WTC11 (cell line): ENCODE data around the gene YEATS2. TPM values are rescaled to one million over a fixed set of nuclear protein-coding genes. Genes with fewer than 3 reads are reported as not detected.

Experiments
- EMX1 ChIP-seq: fragments of 250-450 bp; sonication (Bioruptor Pico); IDR thresholded peaks from 2 replicates; pipeline ENCODE4 v1.8.0; 2021; ENCODE audit warnings: mild to moderate bottlenecking
- FOXP1 ChIP-seq: sonication (generic); formaldehyde crosslinking; IDR thresholded peaks from 2 replicates; pipeline ENCODE4 v1.8.0; 2022; ENCODE audit warnings: missing genetic modification reagents, mild to moderate bottlenecking, moderate library complexity, borderline replicate concordance
- GRHL2 ChIP-seq: fragments of 250-450 bp; sonication (Bioruptor Pico); IDR thresholded peaks from 2 replicates; pipeline ENCODE4 v1.8.0; 2022; ENCODE audit warnings: mild to moderate bottlenecking, moderate library complexity; ENCODE audit not compliant: insufficient replicate concordance, severe bottlenecking
- GTF2I ChIP-seq: fragments of 250-450 bp; sonication (Bioruptor Pico); conservative IDR thresholded peaks from 2 replicates; pipeline ENCODE4 v1.4.0; 2021; ENCODE audit warnings: mild to moderate bottlenecking
- HMGA2 ChIP-seq: fragments of 250-450 bp; sonication (Bioruptor Pico); IDR thresholded peaks from 2 replicates; pipeline ENCODE4 v1.4.0; 2021; ENCODE audit warnings: mild to moderate bottlenecking, moderate library complexity
- MAX ChIP-seq: sonication (generic); formaldehyde crosslinking; IDR thresholded peaks from 2 replicates; pipeline ENCODE4 v1.8.0; 2022; ENCODE audit warnings: mild to moderate bottlenecking, missing genetic modification reagents
- MYBL2 ChIP-seq: sonication (generic); formaldehyde crosslinking; IDR thresholded peaks from 2 replicates; pipeline ENCODE4 v1.8.1; 2023; ENCODE audit warnings: mild to moderate bottlenecking, moderate library complexity, missing genetic modification reagents
- NFATC4 ChIP-seq: fragments of 250-450 bp; sonication (Bioruptor Pico); IDR thresholded peaks from 2 replicates; pipeline ENCODE4 v1.9.0; 2021; ENCODE audit warnings: mild to moderate bottlenecking
- NR3C1 ChIP-seq: sonication (generic); formaldehyde crosslinking; conservative IDR thresholded peaks from 2 replicates; pipeline ENCODE4 v1.8.1; 2023; ENCODE audit warnings: low read depth, mild to moderate bottlenecking, missing genetic modification reagents
- PRRX2 ChIP-seq: fragments of 250-450 bp; sonication (Bioruptor Pico); IDR thresholded peaks from 2 replicates; pipeline ENCODE4 v1.8.0; 2021; ENCODE audit warnings: mild to moderate bottlenecking
- SMAD3 ChIP-seq: sonication (generic); formaldehyde crosslinking; IDR thresholded peaks from 2 replicates; pipeline ENCODE4 v1.8.0; 2022; ENCODE audit warnings: missing genetic modification reagents, mild to moderate bottlenecking, borderline replicate concordance
- SOX15 ChIP-seq: fragments of 250-450 bp; sonication (Bioruptor Pico); IDR thresholded peaks from 2 replicates; pipeline ENCODE4 v1.9.0; 2021; ENCODE audit warnings: mild to moderate bottlenecking
- STAT6 ChIP-seq: sonication (generic); formaldehyde crosslinking; conservative IDR thresholded peaks from 2 replicates; pipeline ENCODE4 v1.8.1; 2023; ENCODE audit warnings: mild to moderate bottlenecking, low read depth, missing genetic modification reagents, moderate library complexity
- TEAD1 ChIP-seq: sonication (generic); formaldehyde crosslinking; IDR thresholded peaks from 2 replicates; pipeline ENCODE4 v1.8.0; 2022; ENCODE audit warnings: mild to moderate bottlenecking, missing genetic modification reagents
- TEAD4 ChIP-seq: sonication (generic); formaldehyde crosslinking; IDR thresholded peaks from 2 replicates; pipeline ENCODE4 v1.8.0; 2022; ENCODE audit warnings: mild to moderate bottlenecking, missing genetic modification reagents
- TP53 ChIP-seq: sonication (generic); formaldehyde crosslinking; IDR thresholded peaks from 2 replicates; pipeline ENCODE4 v1.8.1; 2023; ENCODE audit warnings: mild to moderate bottlenecking, missing genetic modification reagents
- ZBTB21 ChIP-seq: sonication (generic); formaldehyde crosslinking; IDR thresholded peaks from 2 replicates; pipeline ENCODE4 v1.8.1; 2023; ENCODE audit warnings: mild to moderate bottlenecking, missing genetic modification reagents, borderline replicate concordance
- ZNF121 ChIP-seq: sonication (generic); formaldehyde crosslinking; IDR thresholded peaks from 2 replicates; pipeline ENCODE4 v1.8.0; 2023; ENCODE audit warnings: missing genetic modification reagents
- ZNF219 ChIP-seq: sonication (generic); formaldehyde crosslinking; IDR thresholded peaks from 2 replicates; pipeline ENCODE4 v1.8.0; 2023; ENCODE audit warnings: missing genetic modification reagents, mild to moderate bottlenecking, borderline replicate concordance
- ZNF232 ChIP-seq: sonication (generic); formaldehyde crosslinking; IDR thresholded peaks from 2 replicates; pipeline ENCODE4 v1.8.0; 2022; ENCODE audit warnings: mild to moderate bottlenecking, missing genetic modification reagents
- ZNF281 ChIP-seq: sonication (generic); formaldehyde crosslinking; IDR thresholded peaks from 2 replicates; pipeline ENCODE4 v1.8.0; 2023; ENCODE audit warnings: mild to moderate bottlenecking, missing genetic modification reagents
- ZNF416 ChIP-seq: fragments of 250-450 bp; sonication (Bioruptor Pico); IDR thresholded peaks from 2 replicates; pipeline ENCODE4 v1.9.0; 2021; ENCODE audit warnings: mild to moderate bottlenecking, inconsistent platforms
- ZNF423 ChIP-seq: fragments of 250-450 bp; sonication (Bioruptor Pico); IDR thresholded peaks from 2 replicates; pipeline ENCODE4 v2.1.2; 2022; ENCODE audit warnings: mild to moderate bottlenecking, moderate library complexity
- ZNF671 ChIP-seq: fragments of 250-450 bp; sonication (Bioruptor Pico); IDR thresholded peaks from 2 replicates; pipeline ENCODE4 v1.8.0; 2021; ENCODE audit warnings: mild to moderate bottlenecking
- total RNA-seq: library from RNA; stranded (reverse); gene quantifications from 3 replicates; pipeline ENCODE4 v1.2.3, GENCODE V29; 2021
- TF ChIP-seq, protein P1 (sequence below): fragments of 250-450 bp; sonication (Bioruptor Pico); IDR thresholded peaks from 2 replicates; pipeline ENCODE4 v2.1.2; 2022; ENCODE audit warnings: mild to moderate bottlenecking, moderate library complexity
- TF ChIP-seq, protein P2 (sequence below): fragments of 250-450 bp; sonication (Bioruptor Pico); IDR thresholded peaks from 2 replicates; pipeline ENCODE4 v1.9.0; 2021; ENCODE audit warnings: mild to moderate bottlenecking
- TF ChIP-seq, protein P3 (sequence below): fragments of 200-600 bp; IDR thresholded peaks from 2 replicates; pipeline ENCODE4 v1.8.0; 2022; ENCODE audit warnings: antibody characterized with exemption

The YEATS2 gene
- total RNA-seq, 1 experiment from 2014 or later, result 42.5 TPM

DNA sequence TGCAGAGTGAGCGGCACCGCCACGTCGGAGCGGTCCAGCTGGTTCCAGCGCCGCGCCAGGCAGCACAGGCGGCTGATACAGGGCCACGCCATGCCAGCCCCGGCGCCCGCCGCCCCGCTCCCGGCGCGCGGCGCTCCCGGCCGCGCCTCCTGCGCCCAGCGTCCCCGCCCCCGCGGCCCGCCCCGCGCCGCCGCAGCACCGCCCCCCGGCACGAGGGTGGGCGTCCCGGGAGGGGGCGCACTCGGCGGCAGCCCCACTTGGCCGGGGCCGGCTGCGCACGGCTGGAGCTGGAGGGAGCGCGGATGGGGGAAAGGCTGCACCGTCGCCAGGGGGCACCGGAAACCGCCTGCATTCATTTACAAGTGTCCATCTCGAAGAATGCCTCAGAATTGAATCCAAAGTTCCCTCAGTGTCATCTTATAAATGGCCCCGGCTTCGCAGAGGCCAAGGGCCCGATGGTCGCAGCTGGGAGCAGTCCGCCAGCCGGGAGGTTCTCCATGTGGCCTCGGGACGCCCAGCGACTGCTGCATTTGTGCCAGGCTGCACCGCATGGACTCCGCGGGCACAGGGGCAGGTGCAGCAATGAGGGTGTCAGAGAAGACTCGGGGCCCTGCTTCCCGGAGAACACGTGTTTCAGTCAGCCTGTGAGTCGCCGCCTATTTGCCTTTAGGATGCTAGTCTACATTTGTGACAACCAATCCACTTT, 128.0 kb downstream of the YEATS2 start, which contains the start of gene MAP6D1 (continued):
- TF ChIP-seq, protein P1, sequence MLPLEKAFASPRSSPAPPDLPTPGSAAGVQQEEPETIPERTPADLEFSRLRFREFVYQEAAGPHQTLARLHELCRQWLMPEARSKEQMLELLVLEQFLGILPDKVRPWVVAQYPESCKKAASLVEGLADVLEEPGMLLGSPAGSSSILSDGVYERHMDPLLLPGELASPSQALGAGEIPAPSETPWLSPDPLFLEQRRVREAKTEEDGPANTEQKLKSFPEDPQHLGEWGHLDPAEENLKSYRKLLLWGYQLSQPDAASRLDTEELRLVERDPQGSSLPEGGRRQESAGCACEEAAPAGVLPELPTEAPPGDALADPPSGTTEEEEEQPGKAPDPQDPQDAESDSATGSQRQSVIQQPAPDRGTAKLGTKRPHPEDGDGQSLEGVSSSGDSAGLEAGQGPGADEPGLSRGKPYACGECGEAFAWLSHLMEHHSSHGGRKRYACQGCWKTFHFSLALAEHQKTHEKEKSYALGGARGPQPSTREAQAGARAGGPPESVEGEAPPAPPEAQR (CRISPR knock-in tag), result no peak
- TF ChIP-seq MAX (CRISPR knock-in tag), result peak; percentile 82
- TF ChIP-seq TP53 (CRISPR knock-in tag), result no peak
- no peak for TF ChIP-seq SMAD3 (CRISPR knock-in tag)
- TF ChIP-seq, protein P2, sequence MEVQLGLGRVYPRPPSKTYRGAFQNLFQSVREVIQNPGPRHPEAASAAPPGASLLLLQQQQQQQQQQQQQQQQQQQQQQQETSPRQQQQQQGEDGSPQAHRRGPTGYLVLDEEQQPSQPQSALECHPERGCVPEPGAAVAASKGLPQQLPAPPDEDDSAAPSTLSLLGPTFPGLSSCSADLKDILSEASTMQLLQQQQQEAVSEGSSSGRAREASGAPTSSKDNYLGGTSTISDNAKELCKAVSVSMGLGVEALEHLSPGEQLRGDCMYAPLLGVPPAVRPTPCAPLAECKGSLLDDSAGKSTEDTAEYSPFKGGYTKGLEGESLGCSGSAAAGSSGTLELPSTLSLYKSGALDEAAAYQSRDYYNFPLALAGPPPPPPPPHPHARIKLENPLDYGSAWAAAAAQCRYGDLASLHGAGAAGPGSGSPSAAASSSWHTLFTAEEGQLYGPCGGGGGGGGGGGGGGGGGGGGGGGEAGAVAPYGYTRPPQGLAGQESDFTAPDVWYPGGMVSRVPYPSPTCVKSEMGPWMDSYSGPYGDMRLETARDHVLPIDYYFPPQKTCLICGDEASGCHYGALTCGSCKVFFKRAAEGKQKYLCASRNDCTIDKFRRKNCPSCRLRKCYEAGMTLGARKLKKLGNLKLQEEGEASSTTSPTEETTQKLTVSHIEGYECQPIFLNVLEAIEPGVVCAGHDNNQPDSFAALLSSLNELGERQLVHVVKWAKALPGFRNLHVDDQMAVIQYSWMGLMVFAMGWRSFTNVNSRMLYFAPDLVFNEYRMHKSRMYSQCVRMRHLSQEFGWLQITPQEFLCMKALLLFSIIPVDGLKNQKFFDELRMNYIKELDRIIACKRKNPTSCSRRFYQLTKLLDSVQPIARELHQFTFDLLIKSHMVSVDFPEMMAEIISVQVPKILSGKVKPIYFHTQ (CRISPR knock-in tag), result no peak
- no peak for TF ChIP-seq ZNF671
- TF ChIP-seq, protein P3, sequence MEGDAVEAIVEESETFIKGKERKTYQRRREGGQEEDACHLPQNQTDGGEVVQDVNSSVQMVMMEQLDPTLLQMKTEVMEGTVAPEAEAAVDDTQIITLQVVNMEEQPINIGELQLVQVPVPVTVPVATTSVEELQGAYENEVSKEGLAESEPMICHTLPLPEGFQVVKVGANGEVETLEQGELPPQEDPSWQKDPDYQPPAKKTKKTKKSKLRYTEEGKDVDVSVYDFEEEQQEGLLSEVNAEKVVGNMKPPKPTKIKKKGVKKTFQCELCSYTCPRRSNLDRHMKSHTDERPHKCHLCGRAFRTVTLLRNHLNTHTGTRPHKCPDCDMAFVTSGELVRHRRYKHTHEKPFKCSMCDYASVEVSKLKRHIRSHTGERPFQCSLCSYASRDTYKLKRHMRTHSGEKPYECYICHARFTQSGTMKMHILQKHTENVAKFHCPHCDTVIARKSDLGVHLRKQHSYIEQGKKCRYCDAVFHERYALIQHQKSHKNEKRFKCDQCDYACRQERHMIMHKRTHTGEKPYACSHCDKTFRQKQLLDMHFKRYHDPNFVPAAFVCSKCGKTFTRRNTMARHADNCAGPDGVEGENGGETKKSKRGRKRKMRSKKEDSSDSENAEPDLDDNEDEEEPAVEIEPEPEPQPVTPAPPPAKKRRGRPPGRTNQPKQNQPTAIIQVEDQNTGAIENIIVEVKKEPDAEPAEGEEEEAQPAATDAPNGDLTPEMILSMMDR, result peak; percentile 33; the same call in 1 of the 2 replicates
- TF ChIP-seq MYBL2 (CRISPR knock-in tag), result 0 out of 2 replicates have a peak, but pooled peaks have one; percentile 15
- TF ChIP-seq ZNF121 (CRISPR knock-in tag), result no peak
- no peak for TF ChIP-seq EMX1
- no peak for TF ChIP-seq FOXP1 (CRISPR knock-in tag)
- no peak for TF ChIP-seq NR3C1
- TF ChIP-seq ZNF423 (CRISPR knock-in tag), result no peak
- TF ChIP-seq ZNF232, result no peak
- TF ChIP-seq ZNF281 (CRISPR knock-in tag), result no peak
- TF ChIP-seq GRHL2 (CRISPR knock-in tag), result no peak
- no peak for TF ChIP-seq STAT6 (CRISPR knock-in tag)
- no peak for TF ChIP-seq ZBTB21 (CRISPR knock-in tag)
- no peak for TF ChIP-seq ZNF219 (CRISPR knock-in tag)
- no peak for TF ChIP-seq ZNF416 (CRISPR knock-in tag)
- no peak for TF ChIP-seq PRRX2
- TF ChIP-seq TEAD1 (CRISPR knock-in tag), result no peak
- TF ChIP-seq TEAD4 (CRISPR knock-in tag), result 0 out of 2 replicates have a peak, but pooled peaks have one; percentile 10
- TF ChIP-seq GTF2I (CRISPR knock-in tag), result no peak
- TF ChIP-seq HMGA2, result no peak
- TF ChIP-seq SOX15, result no peak
- TF ChIP-seq NFATC4, result no peak
